NCI-H2081 treated with DMSO at 0.1 percent for 48 hours (cell line): ENCODE measurements around the gene CRHBP.
"Not testable (repeated sequence)": the region's sequence is repeated elsewhere in the genome, so short reads cannot be mapped to it uniquely, and the experiment has no call there.

Experiments used
- DNase-seq: peaks from one replicate; lab custom pipeline; 2025; lab: John Stamatoyannopoulos, UW

CRHBP gene, protein sequence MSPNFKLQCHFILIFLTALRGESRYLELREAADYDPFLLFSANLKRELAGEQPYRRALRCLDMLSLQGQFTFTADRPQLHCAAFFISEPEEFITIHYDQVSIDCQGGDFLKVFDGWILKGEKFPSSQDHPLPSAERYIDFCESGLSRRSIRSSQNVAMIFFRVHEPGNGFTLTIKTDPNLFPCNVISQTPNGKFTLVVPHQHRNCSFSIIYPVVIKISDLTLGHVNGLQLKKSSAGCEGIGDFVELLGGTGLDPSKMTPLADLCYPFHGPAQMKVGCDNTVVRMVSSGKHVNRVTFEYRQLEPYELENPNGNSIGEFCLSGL

DNA sequence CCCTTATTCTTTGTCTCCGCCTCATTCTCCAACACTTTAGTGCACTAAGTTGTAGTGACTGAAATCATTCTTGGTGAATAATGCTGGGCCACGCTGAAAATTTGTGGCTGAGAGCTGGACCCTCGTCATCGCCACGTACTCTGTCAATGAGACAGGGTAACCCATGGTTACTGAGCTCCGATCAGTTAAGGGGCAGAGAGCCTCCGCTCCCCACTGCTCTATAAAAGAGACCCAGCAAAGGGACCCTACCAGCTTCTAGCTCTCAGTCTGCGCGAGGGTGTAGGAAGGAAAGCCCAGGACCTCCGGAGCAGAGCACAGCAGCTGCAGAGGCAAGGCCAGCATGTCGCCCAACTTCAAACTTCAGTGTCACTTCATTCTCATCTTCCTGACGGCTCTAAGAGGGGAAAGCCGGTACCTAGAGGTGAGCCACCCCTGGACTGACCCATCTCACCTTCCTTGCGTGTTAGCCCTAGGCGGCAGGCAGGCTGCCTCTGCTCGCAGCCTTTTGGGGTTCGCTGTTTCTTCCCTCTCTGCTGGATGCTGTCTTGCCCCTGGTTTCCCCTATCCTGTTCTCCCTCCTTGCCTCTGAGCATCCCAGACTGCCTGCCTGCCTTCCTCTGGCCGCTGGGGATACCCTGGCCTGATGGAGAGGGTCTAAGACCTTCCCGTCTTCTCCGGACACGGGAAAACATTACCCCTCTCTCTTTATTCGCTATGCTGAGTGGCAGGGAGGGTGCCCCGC is at the start of gene CRHBP:
Gene CRHBP (plus strand): TSS at position 251 of the 742 bp plus-strand sequence. CDS start 90 bp downstream, at position 341.
- no peak for DNase-seq

DNA sequence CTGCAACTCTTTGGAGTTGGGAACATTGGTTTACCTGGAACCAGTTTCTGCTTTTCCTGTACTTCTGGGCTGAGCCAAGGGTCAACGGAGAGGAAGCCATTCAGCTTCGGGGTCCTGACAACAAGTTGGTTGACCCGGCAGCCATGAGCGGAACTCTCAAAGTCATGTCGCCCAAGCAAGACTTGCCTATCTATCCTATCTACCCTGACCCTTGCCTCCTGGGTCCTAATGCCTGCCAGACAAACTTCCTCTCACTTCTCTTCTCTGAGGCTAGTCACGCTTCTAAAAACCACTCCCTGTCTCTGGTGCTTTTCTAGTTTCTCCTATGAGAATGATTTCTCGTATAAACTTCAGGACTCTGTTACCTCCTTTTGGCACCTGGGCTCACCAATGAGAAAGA is 44.7 kb upstream of the CRHBP start:
- DNase-seq, result no peak

DNA sequence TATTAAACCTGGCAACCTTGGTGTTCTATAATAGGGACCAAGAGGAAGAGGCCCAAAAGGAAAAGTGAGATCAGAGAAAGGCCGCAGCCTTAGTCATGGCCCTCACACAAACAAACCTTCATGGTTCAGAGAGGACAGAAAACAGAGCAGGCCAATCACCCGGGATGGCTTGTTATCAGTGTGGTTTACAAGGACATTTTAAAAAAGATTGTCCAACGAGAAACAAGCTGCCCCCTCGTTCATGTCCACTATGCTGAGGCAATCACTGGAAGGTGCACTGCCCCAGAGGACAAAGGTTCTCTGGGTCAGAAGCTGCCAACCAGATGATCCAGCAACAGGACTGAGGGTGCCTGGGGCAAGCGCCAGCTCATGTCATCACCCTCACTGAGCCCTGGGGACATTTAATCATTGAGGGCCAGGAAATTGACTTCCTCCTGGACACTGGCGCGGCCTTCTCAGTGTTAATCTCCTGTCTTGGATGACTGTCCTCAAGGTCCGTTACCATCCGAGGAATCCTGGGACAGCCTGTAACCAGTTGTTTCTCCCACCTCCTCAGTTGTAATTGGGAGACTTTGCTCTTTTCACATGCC is 42.4 kb upstream of the CRHBP start:
- not testable (repeated sequence) for DNase-seq

DNA sequence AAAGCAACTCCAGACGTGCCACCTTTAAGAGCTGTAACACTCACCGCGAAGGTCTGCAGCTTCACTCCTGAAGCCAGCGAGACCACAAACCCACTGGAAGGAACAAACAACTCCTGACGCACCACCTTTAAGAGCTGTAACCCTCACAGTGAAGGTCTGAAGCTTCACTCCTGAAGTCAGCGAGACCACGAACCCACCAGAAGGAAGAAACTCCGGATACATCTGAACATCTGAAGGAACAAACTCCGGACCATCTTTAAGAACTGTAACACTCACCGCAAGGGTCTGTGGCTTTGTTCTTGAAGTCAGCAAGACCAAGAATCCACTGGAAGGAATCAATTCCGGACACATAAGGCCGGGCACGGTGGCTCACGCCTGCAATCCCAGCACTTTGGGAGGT is 38.2 kb upstream of the CRHBP start:
- DNase-seq, result not testable (repeated sequence)

DNA sequence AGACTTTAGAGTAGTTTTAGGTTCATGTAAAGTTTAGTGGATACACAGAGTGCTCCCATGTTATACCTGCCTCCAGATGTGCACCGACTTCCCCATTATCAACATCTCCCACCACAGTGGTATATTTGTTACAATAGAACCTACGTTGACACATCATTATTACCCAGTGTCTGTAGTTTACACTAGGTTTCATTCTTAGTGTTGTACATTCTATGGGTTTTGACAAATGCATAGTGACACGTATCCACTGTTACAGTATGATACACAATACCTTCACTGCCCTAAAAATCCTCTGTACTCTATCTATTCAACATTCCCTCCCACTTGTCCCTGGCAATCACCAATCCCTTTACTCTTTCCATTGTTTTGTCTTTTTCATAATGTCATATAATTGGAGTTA is 34.3 kb upstream of the CRHBP start:
- DNase-seq, result no peak

DNA sequence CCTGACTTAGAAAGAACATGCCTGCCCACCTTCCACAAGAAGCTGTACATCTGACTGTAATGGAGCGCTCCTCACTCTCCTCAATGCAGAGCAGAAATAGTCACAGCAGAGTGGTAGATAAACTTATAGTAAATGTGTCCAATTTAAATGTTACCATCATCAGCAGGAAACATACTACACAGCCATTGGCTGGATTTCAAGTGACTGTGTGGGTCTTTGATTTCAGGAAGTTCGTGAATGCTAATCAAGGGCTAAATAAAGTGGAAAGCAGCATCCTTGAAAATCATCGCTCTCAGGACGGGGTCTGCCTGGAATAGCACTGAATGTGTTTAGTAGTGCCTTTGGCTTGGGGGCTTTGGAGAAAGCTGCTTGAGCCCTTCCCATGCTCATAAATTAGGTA is 32.4 kb upstream of the CRHBP start:
- DNase-seq, result no peak

DNA sequence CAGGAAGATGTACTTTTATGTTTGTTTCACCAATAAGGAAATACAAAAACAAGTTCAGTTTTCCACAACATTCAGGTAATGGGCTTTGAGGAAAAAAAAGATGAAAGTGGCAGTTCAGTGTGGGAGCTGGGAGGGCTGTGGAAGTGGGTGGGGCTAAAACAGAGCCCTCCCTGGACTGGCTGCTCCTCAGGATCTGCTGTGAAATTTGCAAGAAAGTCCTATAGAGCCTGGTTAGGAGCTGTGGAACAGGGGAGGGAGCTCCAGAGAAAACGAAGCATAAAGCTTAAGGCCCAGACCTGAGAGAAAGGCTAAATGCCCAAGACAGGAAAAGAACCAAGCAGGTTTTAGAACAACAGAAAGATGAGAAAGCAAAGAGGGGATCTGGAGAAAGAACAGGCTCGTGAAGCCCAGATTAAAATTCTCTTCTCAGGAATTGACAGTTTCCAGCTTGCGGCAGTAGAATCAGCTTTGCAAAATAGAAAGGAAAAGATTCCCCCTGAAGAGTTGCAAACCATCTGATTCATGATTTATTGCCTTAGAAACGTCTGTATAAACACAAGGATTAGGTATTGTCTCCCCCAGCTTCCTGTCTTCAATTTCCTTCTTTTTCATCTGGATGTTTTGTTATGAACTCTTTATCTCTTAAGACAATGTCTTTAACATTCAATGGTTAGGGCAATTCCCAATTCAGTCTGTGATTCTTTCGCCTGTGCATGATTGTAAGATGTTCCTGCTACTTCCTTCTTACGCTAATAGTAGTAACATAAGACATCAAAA is 26.3 kb upstream of the CRHBP start:
- no peak for DNase-seq

DNA sequence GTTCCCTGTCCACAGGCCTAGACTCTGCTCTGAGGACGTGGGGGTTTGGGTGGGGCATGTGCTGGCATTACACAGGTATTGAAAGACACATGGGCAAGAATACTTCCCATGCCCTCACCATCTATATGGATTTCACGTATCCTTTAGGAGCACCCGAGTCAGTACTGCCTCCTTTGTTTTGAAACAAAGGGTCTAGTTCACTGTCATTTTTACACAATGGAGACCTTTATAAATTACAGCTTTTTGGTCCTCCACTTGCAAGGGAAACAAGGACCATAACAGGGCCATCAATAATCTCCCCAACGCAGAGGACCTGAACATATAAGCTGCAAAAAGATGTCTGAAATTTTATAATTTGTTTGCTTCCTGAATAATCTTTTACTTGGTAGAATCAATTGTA is 24.9 kb upstream of the CRHBP start:
- DNase-seq, result no peak

DNA sequence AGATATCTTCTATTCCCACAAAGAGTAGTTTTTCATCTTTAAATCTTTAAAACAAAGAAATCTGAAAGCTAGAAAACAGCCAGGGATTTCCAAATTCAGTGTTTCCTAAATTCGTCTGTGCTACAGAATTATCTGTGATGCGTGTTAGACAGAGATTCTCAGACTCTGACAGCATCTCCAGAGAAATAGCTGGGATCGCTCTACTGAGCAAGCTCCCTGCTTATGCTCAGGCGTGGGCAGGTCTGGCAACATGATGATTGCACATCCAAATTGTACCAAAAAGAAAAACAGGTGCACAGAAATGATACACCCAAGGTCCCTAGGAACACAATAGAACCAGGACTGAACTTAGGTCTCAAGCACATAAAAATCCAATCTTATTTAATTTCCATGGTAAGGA is 22.8 kb upstream of the CRHBP start:
- DNase-seq, result no peak

DNA sequence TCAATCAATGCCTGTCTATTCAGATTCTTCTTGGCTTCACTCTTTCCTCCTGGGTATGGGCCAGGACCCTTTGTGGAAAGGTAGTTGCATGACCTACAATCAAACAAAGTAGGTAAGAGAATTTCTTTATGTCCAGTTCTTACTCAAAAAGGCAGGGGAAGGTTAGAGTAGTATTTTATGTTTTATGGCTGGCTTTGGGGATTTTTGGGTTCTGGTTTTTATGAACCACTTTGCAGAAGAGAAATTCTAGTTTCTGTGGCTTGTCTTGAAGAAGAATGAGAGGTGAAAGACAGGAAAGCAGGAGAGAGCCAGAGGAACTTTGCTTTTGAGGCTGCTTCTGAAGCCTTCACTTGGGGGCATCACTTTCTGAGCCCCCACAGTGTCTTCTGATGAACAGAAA is 14.7 kb upstream of the CRHBP start:
- DNase-seq, result no peak

DNA sequence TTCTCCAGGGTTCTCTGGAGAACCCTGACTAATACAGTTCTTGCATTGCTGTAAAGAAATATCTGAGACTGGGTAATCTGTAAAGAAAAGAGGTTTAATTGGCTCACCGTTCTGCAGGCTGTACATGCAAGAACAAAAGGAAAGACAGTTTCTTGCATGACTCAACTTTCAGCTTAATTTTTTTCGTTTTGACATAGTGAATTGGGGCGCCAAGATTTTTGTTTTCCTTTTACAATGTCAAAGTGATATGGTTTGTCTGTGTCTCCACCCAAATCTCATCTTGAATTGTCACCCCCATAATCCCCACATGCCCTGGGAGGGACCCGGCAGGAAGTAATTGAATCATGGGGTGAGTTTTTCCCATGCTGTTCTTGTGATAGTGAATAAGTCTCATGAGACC is 11.8 kb upstream of the CRHBP start:
- DNase-seq, result no peak

DNA sequence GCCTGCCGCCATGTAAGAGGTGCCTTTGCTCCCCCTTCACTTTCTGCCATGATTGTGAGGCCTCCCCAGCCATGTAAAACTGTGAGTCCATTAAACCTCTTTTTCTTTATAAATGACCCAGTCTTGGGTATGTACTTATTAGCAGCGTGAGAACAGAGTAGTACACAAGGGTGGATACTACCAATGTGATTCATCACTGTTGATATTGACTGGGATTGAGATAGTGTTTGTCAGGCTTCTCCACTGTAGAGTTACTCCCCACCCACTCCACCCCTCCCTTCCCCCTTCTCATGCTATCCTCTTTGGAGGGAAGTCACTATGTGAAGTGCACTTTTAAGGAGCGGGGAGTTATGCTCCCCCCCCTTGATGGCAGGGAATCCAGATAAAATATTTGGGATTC is 11.4 kb upstream of the CRHBP start:
- DNase-seq, result no peak

DNA sequence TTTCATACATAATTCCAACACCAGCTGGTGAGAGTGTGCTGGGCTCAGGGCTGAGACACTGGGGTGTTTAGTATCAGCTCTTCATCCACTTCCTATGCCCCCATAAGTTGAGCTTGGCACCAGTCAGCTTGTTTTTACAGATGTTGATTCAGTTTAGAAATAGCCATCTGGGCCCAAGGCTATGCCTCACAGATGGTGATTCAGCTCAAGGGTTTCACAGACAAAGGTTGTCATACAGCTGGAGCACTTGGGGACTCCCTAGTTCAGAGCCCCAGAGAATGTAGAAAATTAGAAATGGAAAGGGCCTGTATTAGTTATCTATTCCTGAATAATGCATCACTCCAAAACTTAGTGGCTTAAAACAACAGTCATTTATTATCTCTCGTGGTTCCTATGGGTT is 10.3 kb upstream of the CRHBP start:
- no peak for DNase-seq

DNA sequence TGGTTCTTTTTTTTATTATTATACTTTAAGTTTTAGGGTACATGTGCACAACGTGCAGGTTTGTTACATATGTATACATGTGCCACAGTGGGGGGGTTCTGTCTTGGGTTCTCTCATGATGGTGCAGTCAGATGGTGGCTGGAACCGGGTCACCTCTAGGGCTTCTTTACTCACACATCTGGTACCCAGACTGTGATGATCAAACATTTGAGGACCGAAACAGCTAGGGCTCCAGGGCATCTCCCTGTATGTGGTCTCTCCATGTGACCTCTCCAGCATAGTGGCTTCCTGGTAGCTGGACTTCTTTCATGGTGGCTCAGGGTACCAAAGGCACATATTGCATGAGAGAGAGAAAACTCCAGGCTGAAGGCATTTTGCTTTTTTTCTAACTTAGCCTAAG is 9.8 kb upstream of the CRHBP start:
- no peak for DNase-seq

DNA sequence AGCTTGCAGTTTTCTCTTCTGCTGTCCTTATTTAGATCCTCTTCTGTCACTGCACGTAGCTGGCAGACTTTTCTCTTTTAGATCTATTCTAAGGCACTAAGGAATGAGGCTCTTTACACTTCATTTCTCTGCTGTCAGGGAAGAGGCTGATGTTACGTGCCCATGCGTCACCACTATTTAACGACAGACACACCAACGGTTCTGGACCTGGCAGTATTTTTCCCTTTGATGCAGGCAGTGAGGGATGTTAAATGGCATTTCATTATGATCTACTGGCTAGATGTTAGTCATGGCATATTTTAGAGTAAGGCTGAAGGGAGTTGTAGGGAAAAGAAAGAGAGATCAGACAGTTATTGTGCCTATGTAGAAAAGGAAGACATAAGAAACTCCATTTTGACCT is 8.2 kb upstream of the CRHBP start:
- no peak for DNase-seq

DNA sequence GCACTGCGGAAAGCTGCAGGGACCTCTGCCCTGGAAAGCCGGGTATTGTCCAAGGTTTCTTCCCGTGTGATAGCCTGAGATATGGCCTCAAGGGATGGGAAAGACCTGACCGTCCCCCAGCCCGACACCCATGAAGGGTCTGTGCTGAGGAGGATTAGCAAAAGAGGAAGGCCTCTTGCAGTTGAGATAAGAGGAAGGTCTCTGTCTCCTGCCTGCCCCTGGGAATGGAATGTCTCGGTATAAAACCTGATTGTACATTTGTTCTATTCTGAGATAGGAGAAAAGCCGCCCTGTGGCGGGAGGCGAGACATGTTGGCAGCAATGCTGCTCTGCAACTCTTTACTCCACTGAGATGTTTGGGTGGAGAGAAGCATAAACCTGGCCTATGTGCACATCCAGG is 7.6 kb upstream of the CRHBP start:
- DNase-seq, result not testable (repeated sequence)

DNA sequence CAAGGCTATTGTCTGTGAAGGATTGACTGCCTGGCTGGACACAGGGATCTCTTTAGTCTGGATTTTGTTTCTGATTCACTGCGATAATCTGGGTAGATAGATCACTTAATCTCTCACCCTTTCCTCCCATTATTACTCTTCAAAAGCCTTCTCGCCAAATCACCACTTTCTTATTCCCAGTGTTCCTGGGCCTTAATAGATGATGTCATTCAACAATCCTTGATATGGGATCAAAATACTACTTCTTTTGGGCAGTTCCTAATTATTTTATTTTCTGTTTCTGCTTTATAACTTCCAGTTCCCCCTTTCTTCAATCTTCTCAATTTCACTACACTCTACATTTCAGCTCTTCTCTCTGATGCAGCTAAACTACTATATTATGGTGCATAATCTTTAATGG is 6.8 kb upstream of the CRHBP start:
- DNase-seq, result no peak

DNA sequence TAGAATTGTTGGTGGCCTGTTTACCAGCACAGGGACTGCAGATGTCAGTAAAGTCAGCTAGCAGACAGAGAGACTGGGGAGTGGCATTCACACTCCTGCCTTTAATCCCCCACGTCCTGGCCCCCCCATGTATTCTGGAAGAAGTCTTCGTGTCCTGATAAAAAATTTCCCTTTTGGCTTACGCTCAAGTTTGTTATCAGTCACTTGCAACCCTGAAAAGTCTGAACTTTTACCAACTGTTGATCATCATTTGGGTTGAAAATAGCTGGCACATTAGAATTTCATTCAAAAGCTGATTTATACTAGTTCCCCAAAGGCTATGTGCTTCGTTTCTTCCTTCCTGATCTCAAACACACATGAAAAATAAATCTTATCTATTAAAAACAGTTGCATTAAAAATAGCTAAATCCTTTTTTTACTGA is 5.8 kb upstream of the CRHBP start:
- DNase-seq, result no peak

DNA sequence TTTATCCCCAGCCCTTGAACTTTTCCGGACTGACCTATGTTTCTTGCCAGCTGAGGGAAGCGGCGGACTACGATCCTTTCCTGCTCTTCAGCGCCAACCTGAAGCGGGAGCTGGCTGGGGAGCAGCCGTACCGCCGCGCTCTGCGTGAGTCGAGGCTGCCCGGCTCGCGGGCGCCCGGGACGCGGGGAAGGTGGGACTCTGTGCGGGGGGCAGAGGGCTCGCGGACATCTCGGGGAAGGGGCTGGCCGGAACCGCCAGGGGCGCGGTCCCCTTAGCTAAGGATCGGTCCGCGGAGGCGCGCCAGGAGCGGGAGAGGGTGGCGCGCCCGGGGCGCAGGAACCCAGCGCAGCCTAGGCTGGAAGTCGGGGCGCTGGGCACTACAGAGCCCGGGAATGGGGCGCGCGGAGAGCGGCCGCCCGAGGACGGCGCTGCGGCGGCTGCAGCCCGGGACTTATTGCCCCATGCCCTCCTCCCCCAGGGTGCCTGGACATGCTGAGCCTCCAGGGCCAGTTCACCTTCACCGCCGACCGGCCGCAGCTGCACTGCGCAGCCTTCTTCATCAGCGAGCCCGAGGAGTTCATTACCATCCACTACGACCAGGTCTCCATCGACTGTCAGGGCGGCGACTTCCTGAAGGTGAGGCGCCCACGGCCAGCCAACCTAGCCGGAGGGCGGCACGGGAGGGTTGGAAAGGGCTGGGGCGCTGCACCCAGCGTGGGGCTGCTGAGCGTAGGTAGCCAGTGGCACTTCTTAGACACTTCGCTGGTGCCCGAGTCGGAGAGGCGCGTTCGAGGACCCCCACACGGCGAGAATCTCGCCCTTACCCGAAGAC is 922 bp downstream of the CRHBP start:
- no peak for DNase-seq

DNA sequence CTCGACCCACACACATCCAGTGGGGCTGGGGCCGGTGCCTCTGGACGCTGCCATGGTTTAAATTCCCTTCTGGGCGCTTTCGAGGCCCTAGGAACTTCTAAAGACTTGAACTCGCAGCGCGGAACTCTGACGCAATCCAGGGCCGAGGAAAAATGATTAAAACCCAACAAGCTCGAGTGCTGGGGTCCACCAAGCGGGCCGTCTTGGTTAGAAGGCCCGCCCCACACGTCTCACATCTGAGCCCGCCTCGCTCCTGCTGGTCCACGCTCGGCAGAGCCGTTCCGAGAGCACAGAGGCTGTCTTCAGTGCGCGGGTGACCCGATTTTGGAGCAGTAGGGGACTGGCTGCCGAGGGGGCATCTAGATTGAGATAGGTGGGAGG is 1.5 kb downstream of the CRHBP start:
- no peak for DNase-seq

DNA sequence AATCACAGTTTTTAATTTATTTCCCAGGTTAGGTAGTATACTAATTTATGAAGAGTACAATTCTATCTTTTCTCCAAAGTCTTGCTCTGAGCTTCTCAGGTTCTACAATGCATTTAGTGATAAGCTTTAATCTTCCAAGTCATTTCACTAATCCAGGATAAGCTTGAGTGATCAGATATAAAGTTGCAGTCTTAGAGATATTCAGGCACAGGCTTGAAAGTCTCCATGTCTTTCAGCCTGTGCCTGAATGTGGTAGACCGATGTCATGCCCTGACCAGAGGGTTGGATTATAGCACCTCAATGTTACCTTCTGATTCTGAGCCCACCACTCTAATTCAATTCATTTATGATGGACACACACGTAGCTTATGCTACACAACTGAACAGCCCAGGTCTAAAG is 3.2 kb downstream of the CRHBP start:
- DNase-seq, result no peak
